Panc1 (cell line): Measurements from ENCODE around the gene DOK5.

ENCODE experiments used
- POLR2AphosphoS5 ChIP-seq: IDR thresholded peaks from 2 replicates; pipeline ENCODE4 v1.6.1; 2012; ENCODE audit warnings: mild to moderate bottlenecking, low read depth, low read length, moderate library complexity
- REST ChIP-seq, 2 experiments: IDR thresholded peaks; 2 replicates each; pipeline ENCODE4 v1.6.1; 2011 to 2012; ENCODE audit warnings: low read depth in 2 of 2, control low read depth in 1 of 2, low read length in 1 of 2, mild to moderate bottlenecking in 1 of 2, moderate library complexity in 1 of 2; ENCODE audit not compliant: insufficient read depth in 1 of 2
- SIN3A ChIP-seq: IDR thresholded peaks from 2 replicates; pipeline ENCODE4 v1.6.1; 2012; ENCODE audit warnings: low read depth, mild to moderate bottlenecking, low read length, moderate library complexity, borderline replicate concordance; ENCODE audit not compliant: insufficient read depth
- TCF7L2 ChIP-seq: IDR thresholded peaks from 2 replicates; pipeline ENCODE4 v1.6.1; 2011; ENCODE audit warnings: mild to moderate bottlenecking, low read depth, low read length, inconsistent platforms
- TF ChIP-seq, protein P1 (sequence below): fragments of 450-650 bp; IDR thresholded peaks from 2 replicates; pipeline ENCODE4 v1.5.1; 2017; ENCODE audit warnings: mild to moderate bottlenecking

- TF ChIP-seq, protein P1, sequence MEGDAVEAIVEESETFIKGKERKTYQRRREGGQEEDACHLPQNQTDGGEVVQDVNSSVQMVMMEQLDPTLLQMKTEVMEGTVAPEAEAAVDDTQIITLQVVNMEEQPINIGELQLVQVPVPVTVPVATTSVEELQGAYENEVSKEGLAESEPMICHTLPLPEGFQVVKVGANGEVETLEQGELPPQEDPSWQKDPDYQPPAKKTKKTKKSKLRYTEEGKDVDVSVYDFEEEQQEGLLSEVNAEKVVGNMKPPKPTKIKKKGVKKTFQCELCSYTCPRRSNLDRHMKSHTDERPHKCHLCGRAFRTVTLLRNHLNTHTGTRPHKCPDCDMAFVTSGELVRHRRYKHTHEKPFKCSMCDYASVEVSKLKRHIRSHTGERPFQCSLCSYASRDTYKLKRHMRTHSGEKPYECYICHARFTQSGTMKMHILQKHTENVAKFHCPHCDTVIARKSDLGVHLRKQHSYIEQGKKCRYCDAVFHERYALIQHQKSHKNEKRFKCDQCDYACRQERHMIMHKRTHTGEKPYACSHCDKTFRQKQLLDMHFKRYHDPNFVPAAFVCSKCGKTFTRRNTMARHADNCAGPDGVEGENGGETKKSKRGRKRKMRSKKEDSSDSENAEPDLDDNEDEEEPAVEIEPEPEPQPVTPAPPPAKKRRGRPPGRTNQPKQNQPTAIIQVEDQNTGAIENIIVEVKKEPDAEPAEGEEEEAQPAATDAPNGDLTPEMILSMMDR = no peak
- TF ChIP-seq POLR2AphosphoS5 (no peak), REST (IDR thresholded peaks at IDR 0.05; ENCODE audit: insufficient read depth in 1 of 2, low read depth in 2 of 2, low read length in 1 of 2) (no peak), TCF7L2 (no peak), SIN3A (no peak)
Measured at GRCh38 chr20:54506643-54507042, 31.2 kb downstream of the DOK5 start.
